ENCODE measurements around the gene ERF.
A peak's percentile ranks its signal among the peaks of the same experiment; 100 is the strongest.

Gene ERF

GRCh38 chr19:42224940-42225717 is 29.8 kb downstream of the ERF start:
- Histone ChIP-seq H3K4me3 (no peak overlapping the region), H3K4me1 (peaks cover 6% of the 10 kb centered on the region), H3K27me3 (ENCODE audit: low read depth) (no peaks in the 10 kb centered on the region), H3K36me3 (replicated peaks) (peaks cover 62% of the 10 kb centered on the region), H3K9me3 (no peaks in the 10 kb centered on the region)
- no peak for DNase-seq (ENCODE audit: low spot score in 2 of 2)
- in situ Hi-C loops (cut with MboI; ENCODE audit: low sequenced_read_pairs) = no loop called here

GRCh38 chr19:42220751-42221097 is 34.2 kb downstream of the ERF start:
- Histone ChIP-seq H3K36me3 (replicated peaks) (peaks cover 25% of the 10 kb centered on the region), H3K9me3 (no peaks in the 10 kb centered on the region), H3K4me1 (peaks cover 31% of the 10 kb centered on the region), H3K4me3 (peak overlapping the region; percentile 69), H3K27me3 (ENCODE audit: low read depth) (no peaks in the 10 kb centered on the region)
- in situ Hi-C loops (cut with MboI; ENCODE audit: low sequenced_read_pairs) = no loop called here
- DNase-seq (ENCODE audit: low spot score in 2 of 2) = no peak

GRCh38 chr19:42219812-42220750 is 34.8 kb downstream of the ERF start, which contains the start of gene ZNF526:
Gene ZNF526 (plus strand): TSS chr19:42220312. CDS start chr19:42224404, 4,092 bp downstream.
- Histone ChIP-seq H3K9me3 (no peaks in the 10 kb centered on the region), H3K4me3 (peak within 1 kb of the TSS; percentile 69), H3K36me3 (replicated peaks) (peaks cover 18% of the 10 kb centered on the region), H3K27me3 (ENCODE audit: low read depth) (no peaks in the 10 kb centered on the region), H3K4me1 (peaks cover 31% of the 10 kb centered on the region)
- in situ Hi-C loops (cut with MboI; ENCODE audit: low sequenced_read_pairs) = no loop called here
- peak; percentile 96 to 99 for DNase-seq (ENCODE audit: low spot score in 2 of 2)

- Histone ChIP-seq H3K27me3 (ENCODE audit: low read depth) (no peaks in the 10 kb centered on the region), H3K9me3 (no peaks in the 10 kb centered on the region), H3K4me1 (peaks cover 31% of the 10 kb centered on the region), H3K4me3 (peak within 1 kb of the TSS; percentile 66), H3K36me3 (replicated peaks) (peaks cover 27% of the 10 kb centered on the region)
- DNase-seq (ENCODE audit: low spot score in 2 of 2) = peak; percentile 83 to 97
- in situ Hi-C loops (cut with MboI; ENCODE audit: low sequenced_read_pairs) = no loop called here
These were observed 37.1 kb downstream of the ERF start, which contains the start of gene DEDD2 for GRCh38 chr19:42217520-42218437. Gene DEDD2 (minus strand): TSS chr19:42217677. CDS start chr19:42217007, 670 bp downstream.

GRCh38 chr19:42216653-42217519 is 38.0 kb downstream of the ERF start:
- H3K4me3 ChIP-seq = peak overlapping the region; percentile 66
- in situ Hi-C loops (cut with MboI; ENCODE audit: low sequenced_read_pairs) = no loop called here
- H3K36me3 ChIP-seq (replicated peaks) = peaks cover 27% of the 10 kb centered on the region
- no peaks in the 10 kb centered on the region for H3K9me3 ChIP-seq
- peak; percentile 11 to 66 for DNase-seq (ENCODE audit: low spot score in 2 of 2)
- peaks cover 31% of the 10 kb centered on the region for H3K4me1 ChIP-seq
- no peaks in the 10 kb centered on the region for H3K27me3 ChIP-seq (ENCODE audit: low read depth)

- H3K4me1 ChIP-seq = peaks cover 26% of the 10 kb centered on the region
- in situ Hi-C loops (cut with MboI; ENCODE audit: low sequenced_read_pairs) = no loop called here
- H3K27me3 ChIP-seq (ENCODE audit: low read depth) = no peaks in the 10 kb centered on the region
- H3K9me3 ChIP-seq = no peaks in the 10 kb centered on the region
- peaks cover 35% of the 10 kb centered on the region for H3K36me3 ChIP-seq (replicated peaks)
- no peak for DNase-seq (ENCODE audit: low spot score in 2 of 2)
- H3K4me3 ChIP-seq = no peak overlapping the region
These were observed 40.0 kb downstream of the ERF start for GRCh38 chr19:42214810-42215485.

- no peak for DNase-seq (ENCODE audit: low spot score in 2 of 2)
- no peaks in the 10 kb centered on the region for H3K9me3 ChIP-seq
- no peaks in the 10 kb centered on the region for H3K27me3 ChIP-seq (ENCODE audit: low read depth)
- H3K4me3 ChIP-seq = no peak overlapping the region
- in situ Hi-C loops (cut with MboI; ENCODE audit: low sequenced_read_pairs) = no loop called here
- H3K4me1 ChIP-seq = peaks cover 9% of the 10 kb centered on the region
- peaks cover 54% of the 10 kb centered on the region for H3K36me3 ChIP-seq (replicated peaks)
These were observed 42.0 kb downstream of the ERF start for GRCh38 chr19:42212886-42213285.

- no peaks in the 10 kb centered on the region for H3K4me1 ChIP-seq
- no peak overlapping the region for H3K4me3 ChIP-seq
- H3K9me3 ChIP-seq = no peaks in the 10 kb centered on the region
- H3K27me3 ChIP-seq (ENCODE audit: low read depth) = no peaks in the 10 kb centered on the region
- H3K36me3 ChIP-seq (replicated peaks) = peaks cover 64% of the 10 kb centered on the region
- in situ Hi-C loops (cut with MboI; ENCODE audit: low sequenced_read_pairs) = no loop called here
- DNase-seq (ENCODE audit: low spot score in 2 of 2) = no peak
These were observed 46.3 kb downstream of the ERF start for GRCh38 chr19:42208612-42209011.

- in situ Hi-C loops (cut with MboI; ENCODE audit: low sequenced_read_pairs) = no loop called here
- Histone ChIP-seq H3K27me3 (ENCODE audit: low read depth) (no peaks in the 10 kb centered on the region), H3K4me1 (no peaks in the 10 kb centered on the region), H3K4me3 (no peak overlapping the region), H3K36me3 (replicated peaks) (peaks cover 64% of the 10 kb centered on the region), H3K9me3 (no peaks in the 10 kb centered on the region)
- DNase-seq (ENCODE audit: low spot score in 2 of 2) = no peak
These were observed 47.1 kb downstream of the ERF start for GRCh38 chr19:42207767-42208271.

- in situ Hi-C loops (cut with MboI; ENCODE audit: low sequenced_read_pairs) = no loop called here
- Histone ChIP-seq H3K9me3 (no peaks in the 10 kb centered on the region), H3K4me3 (no peak overlapping the region), H3K4me1 (no peaks in the 10 kb centered on the region), H3K27me3 (ENCODE audit: low read depth) (no peaks in the 10 kb centered on the region), H3K36me3 (replicated peaks) (peaks cover 68% of the 10 kb centered on the region)
- DNase-seq (ENCODE audit: low spot score in 2 of 2) = no peak
These were observed 47.8 kb downstream of the ERF start for GRCh38 chr19:42206871-42207755.

GRCh38 chr19:42204664-42205063 is 50.3 kb downstream of the ERF start:
- DNase-seq (ENCODE audit: low spot score in 2 of 2) = no peak
- Histone ChIP-seq H3K4me1 (no peaks in the 10 kb centered on the region), H3K4me3 (no peak overlapping the region), H3K9me3 (no peaks in the 10 kb centered on the region), H3K36me3 (replicated peaks) (peaks cover 79% of the 10 kb centered on the region), H3K27me3 (ENCODE audit: low read depth) (no peaks in the 10 kb centered on the region)
- in situ Hi-C loops (cut with MboI; ENCODE audit: low sequenced_read_pairs) = no loop called here

All from HAP-1 (cell line).